ENCODE results near the gene ZNF615. TPM values are rescaled to one million over a fixed set of nuclear protein-coding genes. Genes with fewer than 3 reads are reported as not detected.
"Not testable (repeated sequence)": the region's sequence is repeated elsewhere in the genome, so short reads cannot be mapped to it uniquely, and the experiment has no call there.

ZNF615 gene
- 11.3 TPM for polyA plus RNA-seq (2013, experiment 1 of 4)
- polyA plus RNA-seq (2013, experiment 2 of 4), result 12.3 TPM
- 11.2 TPM for polyA plus RNA-seq (2013, experiment 3 of 4)
- 11.6 TPM for polyA plus RNA-seq (2013, experiment 4 of 4)

DNA sequence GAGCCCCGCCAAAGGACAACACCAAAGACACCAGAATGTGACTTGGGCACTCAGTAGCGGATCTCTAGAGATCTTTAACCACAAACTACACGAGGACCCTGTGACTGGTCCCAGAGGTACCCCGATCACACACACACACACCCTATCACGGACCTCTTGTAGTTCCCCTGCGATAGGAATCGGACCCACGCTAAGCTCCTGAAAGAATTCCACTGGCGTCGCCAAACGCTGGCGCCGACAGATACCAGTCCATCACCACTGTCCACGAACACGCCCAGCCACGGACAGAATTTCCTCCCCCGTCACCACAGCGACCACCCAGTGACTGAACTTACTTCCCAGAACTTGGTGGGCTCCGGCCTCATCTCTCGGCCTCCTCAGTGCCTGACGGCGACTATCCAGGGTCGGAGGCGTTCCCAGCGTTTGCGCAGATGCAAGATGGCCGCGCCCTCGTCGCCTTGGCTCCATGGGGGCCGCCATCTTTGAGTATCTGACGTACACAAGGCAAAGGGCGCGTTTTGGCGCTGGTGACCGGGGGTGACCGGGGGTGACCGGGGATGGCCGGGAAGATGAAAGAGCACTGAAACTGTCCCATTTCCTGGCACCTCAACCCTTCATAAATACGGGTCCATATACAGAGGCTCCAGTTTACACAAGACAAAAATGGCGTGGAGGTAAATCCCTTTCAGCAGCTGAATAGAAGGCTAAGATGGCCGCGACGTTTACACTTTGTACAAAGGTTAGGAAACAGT is at the start of gene ZNF615:
TSS of gene ZNF615 (minus strand) at position 406 of the 752 bp plus-strand sequence. CDS start 4,500 bp downstream, outside the sequence.
- no peaks in the 10 kb centered on the region for H3K9me3 ChIP-seq (ENCODE audit: control insufficient read depth, low read length)

DNA sequence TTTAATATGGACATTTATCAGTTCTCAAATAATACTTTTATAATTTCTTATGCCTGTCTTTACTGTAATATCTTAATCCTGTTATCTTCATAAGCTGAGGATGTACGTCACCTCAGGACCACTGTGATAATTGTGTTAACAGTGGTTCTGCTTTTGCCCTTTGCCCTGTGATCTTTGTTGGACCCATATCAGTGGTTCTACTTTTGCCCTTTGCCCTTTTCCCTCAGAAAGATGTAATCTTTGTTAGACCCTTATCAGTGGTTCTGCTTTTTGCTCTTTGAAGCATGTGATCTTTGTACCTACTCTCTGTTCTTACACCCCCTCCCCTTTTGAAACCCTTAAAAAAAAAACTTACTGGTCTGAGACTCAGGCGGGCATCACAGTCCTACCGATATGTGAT is 48.5 kb upstream of the ZNF615 start:
- 95 to 96% methylated on average over 3 of the region's 3 CpGs for WGBS, 2 experiments
- H3K27ac ChIP-seq (ENCODE audit: insufficient read depth, low read depth, low read length, poor library complexity, severe bottlenecking); H3K27me3 ChIP-seq (ENCODE audit: control insufficient read depth, insufficient read depth, low read length, poor library complexity, severe bottlenecking); H3K4me3 ChIP-seq (ENCODE audit: insufficient read depth, low read depth, low read length); H3K9me3 ChIP-seq (ENCODE audit: control insufficient read depth, low read length); H3K36me3 ChIP-seq (ENCODE audit: control insufficient read depth, insufficient read depth, low read length); H3K4me1 ChIP-seq (ENCODE audit: control insufficient read depth, insufficient read depth, low read length): not testable (repeated sequence)

More for the DNA sequence above, at the start of gene ZNF615:
- peak within 1 kb of the TSS; percentile 62 for H3K4me3 ChIP-seq (ENCODE audit: insufficient read depth, low read depth, low read length)
- H3K27ac ChIP-seq (ENCODE audit: insufficient read depth, low read depth, low read length, poor library complexity, severe bottlenecking), result peak within 1 kb of the TSS; percentile 75
- H3K36me3 ChIP-seq (ENCODE audit: control insufficient read depth, insufficient read depth, low read length), result no peaks in the 10 kb centered on the region
- no peaks in the 10 kb centered on the region for H3K4me1 ChIP-seq (ENCODE audit: control insufficient read depth, insufficient read depth, low read length)
- H3K27me3 ChIP-seq (ENCODE audit: control insufficient read depth, insufficient read depth, low read length, poor library complexity, severe bottlenecking), result no peaks in the 10 kb centered on the region
- WGBS, 2 experiments, result 2 to 3% methylated on average over 44 of the region's 44 CpGs

DNA sequence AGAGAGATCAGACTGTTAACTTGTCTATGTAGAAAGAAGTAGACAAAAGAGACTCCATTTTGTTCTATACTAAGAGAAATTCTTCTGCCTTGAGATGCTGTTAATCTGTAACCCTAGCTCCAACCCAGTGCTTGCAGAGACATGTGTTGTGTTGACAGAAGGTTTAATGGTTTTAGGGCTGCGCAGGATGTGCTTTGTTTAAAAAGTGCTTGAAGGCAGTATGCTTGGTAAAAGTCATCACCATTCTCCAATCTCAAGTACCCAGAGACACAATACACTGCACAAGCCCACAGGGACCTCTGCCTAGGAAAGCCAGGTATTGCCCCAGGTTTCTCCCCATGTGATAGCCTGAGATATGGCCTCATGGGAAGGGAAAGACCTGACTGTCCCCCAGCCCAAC is 43.7 kb upstream of the ZNF615 start:
- H3K4me1 ChIP-seq (ENCODE audit: control insufficient read depth, insufficient read depth, low read length); H3K9me3 ChIP-seq (ENCODE audit: control insufficient read depth, low read length); H3K36me3 ChIP-seq (ENCODE audit: control insufficient read depth, insufficient read depth, low read length); H3K27ac ChIP-seq (ENCODE audit: insufficient read depth, low read depth, low read length, poor library complexity, severe bottlenecking); H3K4me3 ChIP-seq (ENCODE audit: insufficient read depth, low read depth, low read length); H3K27me3 ChIP-seq (ENCODE audit: control insufficient read depth, insufficient read depth, low read length, poor library complexity, severe bottlenecking): not testable (repeated sequence)
- 100% methylated on average over 1 of the region's 1 CpG for WGBS, 2 experiments

DNA sequence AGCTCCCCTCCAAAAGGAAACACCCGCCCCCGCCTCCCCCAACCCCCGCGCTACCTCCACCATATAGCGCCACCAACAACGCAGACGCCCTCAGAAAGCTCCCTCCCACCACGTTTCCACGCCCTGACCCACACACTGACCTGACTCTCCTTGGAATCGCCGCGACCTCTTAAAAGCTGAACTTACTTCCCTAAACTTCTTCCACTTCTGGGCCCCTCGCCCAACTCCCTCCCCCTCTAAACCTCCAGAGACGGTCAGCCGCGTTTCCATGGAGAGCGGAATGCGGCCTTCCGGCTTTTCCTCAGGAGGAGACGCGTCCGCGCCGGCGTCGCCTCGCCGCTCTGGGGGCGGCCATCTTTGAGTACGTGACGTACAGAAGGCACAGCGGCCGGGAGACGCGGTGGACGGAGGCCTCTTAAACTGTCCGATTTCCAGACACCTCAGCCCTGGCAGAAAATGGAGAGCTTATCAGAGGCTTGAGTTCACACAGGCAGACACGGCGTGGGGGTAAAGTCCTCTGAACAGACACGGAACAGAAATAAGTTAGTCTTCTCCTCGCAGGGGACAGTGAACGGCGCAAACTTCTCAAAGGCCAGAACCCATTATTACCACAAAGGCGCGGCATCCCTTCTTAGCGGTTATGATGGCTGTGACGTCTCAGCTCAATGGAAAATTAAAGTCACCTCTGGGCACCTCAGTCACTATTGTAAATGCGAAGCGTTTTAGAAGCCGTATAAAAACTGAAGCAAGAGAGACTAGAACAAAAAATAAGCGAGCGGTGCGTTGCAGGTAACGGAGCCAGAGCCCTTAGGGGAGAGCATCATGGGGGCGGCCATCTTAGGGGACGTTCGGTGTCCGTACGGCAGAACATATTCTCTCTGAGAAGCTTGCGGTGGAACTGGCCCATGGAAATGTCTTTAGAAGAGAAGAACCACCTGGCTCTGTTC is 40.8 kb upstream of the ZNF615 start, which contains the start of gene ZNF432:
TSS of gene ZNF432 (minus strand) at position 284 of the 947 bp plus-strand sequence. CDS start 1,970 bp downstream, outside the sequence.
- Histone ChIP-seq H3K27ac (ENCODE audit: insufficient read depth, low read depth, low read length, poor library complexity, severe bottlenecking) (peak within 1 kb of the TSS; percentile 99), H3K9me3 (ENCODE audit: control insufficient read depth, low read length) (peaks cover 4% of the 10 kb centered on the region), H3K27me3 (ENCODE audit: control insufficient read depth, insufficient read depth, low read length, poor library complexity, severe bottlenecking) (no peaks in the 10 kb centered on the region), H3K4me3 (ENCODE audit: insufficient read depth, low read depth, low read length) (peak within 1 kb of the TSS; percentile 83), H3K36me3 (ENCODE audit: control insufficient read depth, insufficient read depth, low read length) (peaks cover 27% of the 10 kb centered on the region), H3K4me1 (ENCODE audit: control insufficient read depth, insufficient read depth, low read length) (no peaks in the 10 kb centered on the region)
- 1% methylated on average over 60 of the region's 60 CpGs for WGBS, 2 experiments

DNA sequence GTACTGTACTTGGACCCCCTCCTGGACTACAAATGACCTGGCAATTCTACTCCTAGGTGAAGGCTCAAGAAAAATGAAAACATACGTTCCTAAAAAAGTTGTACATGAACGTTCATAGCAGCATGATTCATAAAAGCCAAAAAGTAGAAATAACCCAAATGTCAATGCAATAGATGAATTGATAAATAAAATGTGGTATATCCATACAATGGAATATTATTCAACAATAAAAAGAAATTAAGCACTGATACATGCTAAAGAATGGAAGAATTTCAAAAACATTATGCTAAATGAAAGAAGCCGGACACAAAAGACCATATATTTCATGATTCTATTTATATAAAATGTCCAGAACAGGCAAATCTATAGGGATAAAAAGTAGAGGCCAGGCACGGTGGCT is 31.2 kb upstream of the ZNF615 start:
- Histone ChIP-seq H3K4me1 (ENCODE audit: control insufficient read depth, insufficient read depth, low read length) (no peaks in the 10 kb centered on the region), H3K36me3 (ENCODE audit: control insufficient read depth, insufficient read depth, low read length) (peaks cover 78% of the 10 kb centered on the region), H3K4me3 (ENCODE audit: insufficient read depth, low read depth, low read length) (no peak overlapping the region), H3K9me3 (ENCODE audit: control insufficient read depth, low read length) (peaks cover 15% of the 10 kb centered on the region), H3K27ac (ENCODE audit: insufficient read depth, low read depth, low read length, poor library complexity, severe bottlenecking) (no peak overlapping the region), H3K27me3 (ENCODE audit: control insufficient read depth, insufficient read depth, low read length, poor library complexity, severe bottlenecking) (no peaks in the 10 kb centered on the region)
- WGBS, 2 experiments, result 94 to 99% methylated on average over 3 to 4 of the region's 4 CpGs

DNA sequence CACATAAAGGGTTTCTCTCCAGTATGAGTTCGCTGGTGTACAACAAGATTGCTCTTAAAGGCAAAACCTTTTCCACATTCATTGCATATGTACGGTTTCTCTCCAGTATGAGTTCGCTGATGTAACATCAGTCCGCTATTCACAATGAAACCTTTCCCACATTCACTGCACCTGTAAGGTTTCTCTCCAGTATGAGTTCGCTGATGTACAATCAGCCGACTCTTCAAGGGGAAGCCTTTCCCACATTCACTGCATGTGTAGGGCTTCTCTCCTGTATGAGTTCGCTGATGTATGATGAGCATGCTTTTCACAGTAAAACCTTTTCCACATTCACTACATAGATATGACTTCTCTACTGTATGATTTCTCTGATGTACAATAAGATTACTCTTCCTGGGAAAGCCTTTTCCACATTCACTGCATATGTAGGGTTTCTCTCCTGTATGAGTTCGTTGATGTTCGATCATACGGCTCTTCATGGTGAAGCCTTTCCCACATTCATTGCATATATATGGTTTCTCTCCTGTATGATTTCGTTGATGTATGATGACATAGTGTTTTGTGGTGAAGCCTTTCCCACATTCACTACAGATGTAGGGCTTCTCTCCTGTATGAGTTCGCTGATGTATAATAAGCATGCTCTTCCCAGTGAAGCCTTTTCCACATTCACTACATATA is 26.2 kb upstream of the ZNF615 start:
- H3K4me3 ChIP-seq (ENCODE audit: insufficient read depth, low read depth, low read length), result no peak overlapping the region
- peaks cover 70% of the 10 kb centered on the region for H3K36me3 ChIP-seq (ENCODE audit: control insufficient read depth, insufficient read depth, low read length)
- no peak overlapping the region for H3K27ac ChIP-seq (ENCODE audit: insufficient read depth, low read depth, low read length, poor library complexity, severe bottlenecking)
- no peaks in the 10 kb centered on the region for H3K27me3 ChIP-seq (ENCODE audit: control insufficient read depth, insufficient read depth, low read length, poor library complexity, severe bottlenecking)
- 95 to 96% methylated on average over 11 to 12 of the region's 12 CpGs for WGBS, 2 experiments
- peaks cover 20% of the 10 kb centered on the region for H3K9me3 ChIP-seq (ENCODE audit: control insufficient read depth, low read length)
- H3K4me1 ChIP-seq (ENCODE audit: control insufficient read depth, insufficient read depth, low read length), result no peaks in the 10 kb centered on the region

DNA sequence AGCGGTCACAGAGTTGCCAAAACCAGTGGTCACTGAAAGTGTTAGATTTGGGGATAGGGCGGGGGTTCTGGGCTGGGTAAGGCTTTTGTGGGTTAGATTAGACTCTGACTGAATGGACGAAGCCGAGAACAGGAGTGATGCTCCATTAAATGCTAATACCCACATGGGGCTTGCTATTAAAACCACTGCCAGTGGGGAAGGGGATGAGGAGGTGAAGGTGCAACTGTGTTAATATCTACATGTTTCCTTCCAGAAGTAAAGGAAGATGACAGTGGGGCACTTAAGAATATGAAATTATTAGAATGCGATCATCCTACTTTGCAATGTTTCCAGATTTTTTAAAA is 20.7 kb upstream of the ZNF615 start:
- Histone ChIP-seq H3K27me3 (ENCODE audit: control insufficient read depth, insufficient read depth, low read length, poor library complexity, severe bottlenecking) (no peaks in the 10 kb centered on the region), H3K4me3 (ENCODE audit: insufficient read depth, low read depth, low read length) (peak overlapping the region; percentile 95), H3K27ac (ENCODE audit: insufficient read depth, low read depth, low read length, poor library complexity, severe bottlenecking) (peak overlapping the region; percentile 95), H3K9me3 (ENCODE audit: control insufficient read depth, low read length) (peaks cover 3% of the 10 kb centered on the region), H3K36me3 (ENCODE audit: control insufficient read depth, insufficient read depth, low read length) (peaks cover 25% of the 10 kb centered on the region), H3K4me1 (ENCODE audit: control insufficient read depth, insufficient read depth, low read length) (peaks cover 7% of the 10 kb centered on the region)
- WGBS, 2 experiments, result 4 to 23% methylated on average over 4 to 5 of the region's 5 CpGs

DNA sequence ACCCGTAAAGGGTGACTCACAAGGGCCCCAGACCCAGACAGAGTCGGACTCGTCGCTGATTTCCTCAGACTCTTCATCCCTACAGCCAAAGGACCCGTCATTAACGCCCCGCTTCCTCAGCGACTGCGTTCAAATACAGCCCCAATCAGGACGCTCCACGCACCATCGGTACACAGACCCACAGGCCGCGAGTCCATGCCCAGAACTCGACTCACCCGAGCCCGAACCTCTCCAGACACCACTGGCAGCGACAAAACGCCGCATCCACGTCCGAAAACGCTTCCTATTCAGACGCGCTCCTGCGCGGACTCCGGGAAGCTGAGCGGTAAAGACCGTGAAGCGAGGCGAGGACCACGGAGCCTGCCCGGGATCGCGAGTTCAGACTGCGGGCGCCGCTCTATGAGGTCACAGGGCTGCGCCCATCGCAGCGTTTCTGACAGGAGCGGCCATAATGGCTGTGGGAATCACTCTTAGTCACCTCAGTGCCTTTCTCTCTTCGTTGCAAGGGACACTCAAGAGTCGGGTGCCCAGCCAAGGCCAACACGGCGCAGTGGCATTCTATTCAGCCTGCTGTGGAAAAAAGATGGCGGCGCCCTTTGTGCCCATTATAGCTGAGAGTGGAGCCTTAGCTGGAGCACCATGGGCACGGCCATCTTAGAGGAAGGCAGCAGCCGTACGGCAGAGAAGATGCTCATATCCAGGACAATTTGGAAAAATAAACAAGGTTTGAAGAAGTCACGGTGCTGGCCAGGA is 20.2 kb upstream of the ZNF615 start, which contains the start of gene ZNF614:
TSS of gene ZNF614 (minus strand) at position 353 of the 753 bp plus-strand sequence. CDS start 2,634 bp downstream, outside the sequence.
- Histone ChIP-seq H3K9me3 (ENCODE audit: control insufficient read depth, low read length) (no peaks in the 10 kb centered on the region), H3K27ac (ENCODE audit: insufficient read depth, low read depth, low read length, poor library complexity, severe bottlenecking) (peak within 1 kb of the TSS; percentile 95), H3K27me3 (ENCODE audit: control insufficient read depth, insufficient read depth, low read length, poor library complexity, severe bottlenecking) (no peaks in the 10 kb centered on the region), H3K4me1 (ENCODE audit: control insufficient read depth, insufficient read depth, low read length) (peaks cover 7% of the 10 kb centered on the region), H3K36me3 (ENCODE audit: control insufficient read depth, insufficient read depth, low read length) (peaks cover 25% of the 10 kb centered on the region), H3K4me3 (ENCODE audit: insufficient read depth, low read depth, low read length) (peak within 1 kb of the TSS; percentile 95)
- 0 to 1% methylated on average over 53 of the region's 53 CpGs for WGBS, 2 experiments

DNA sequence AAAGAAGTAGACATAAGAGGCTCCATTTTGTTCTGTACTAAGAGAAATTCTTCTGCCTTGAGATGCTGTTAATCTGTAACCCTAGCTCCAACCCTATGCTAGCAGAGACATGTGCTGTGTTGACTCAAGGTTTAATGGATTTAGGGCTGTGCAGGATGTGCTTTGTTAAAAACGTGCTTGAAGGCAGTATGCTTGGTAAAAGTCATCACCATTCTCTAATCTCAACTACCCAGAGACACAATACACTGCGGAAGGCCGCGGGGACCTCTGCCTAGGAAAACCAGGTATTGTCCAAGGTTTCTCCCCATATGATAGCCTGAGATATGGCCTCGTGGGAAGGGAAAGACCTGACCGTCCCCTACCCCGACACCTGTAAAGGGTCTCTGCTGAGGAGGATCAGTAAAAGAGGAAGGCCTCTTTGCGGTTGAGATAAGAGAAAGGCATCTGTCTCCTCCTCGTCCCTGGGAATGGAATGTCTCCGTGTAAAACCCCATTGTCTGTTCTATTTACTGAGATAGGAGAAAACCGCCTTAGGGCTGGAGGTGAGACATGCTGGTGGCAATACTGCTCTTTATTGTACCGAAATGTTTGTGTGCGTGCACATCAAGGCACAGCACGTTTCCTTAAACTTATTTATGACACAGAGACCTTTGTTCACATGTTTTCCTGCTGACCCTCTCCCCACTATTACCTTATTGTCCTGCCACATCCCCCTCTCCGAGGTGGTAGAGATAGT is 18.4 kb upstream of the ZNF615 start:
- H3K4me1 ChIP-seq (ENCODE audit: control insufficient read depth, insufficient read depth, low read length); H3K9me3 ChIP-seq (ENCODE audit: control insufficient read depth, low read length); H3K27me3 ChIP-seq (ENCODE audit: control insufficient read depth, insufficient read depth, low read length, poor library complexity, severe bottlenecking); H3K27ac ChIP-seq (ENCODE audit: insufficient read depth, low read depth, low read length, poor library complexity, severe bottlenecking); H3K4me3 ChIP-seq (ENCODE audit: insufficient read depth, low read depth, low read length): not testable (repeated sequence)
- peaks cover 23% of the 10 kb centered on the region for H3K36me3 ChIP-seq (ENCODE audit: control insufficient read depth, insufficient read depth, low read length)
- WGBS, 2 experiments, result 89 to 90% methylated on average over 14 to 15 of the region's 15 CpGs
